PC-9 (cell line): Measurements from ENCODE around the gene TCN1.

ENCODE experiments used
- CTCF ChIP-seq: fragments of 200-600 bp; sonication (generic); conservative IDR thresholded peaks from 2 replicates; pipeline ENCODE4 v1.6.1; 2017; ENCODE audit warnings: mixed run types, antibody characterized with exemption, mild to moderate bottlenecking, moderate library complexity
- EZH2 ChIP-seq: fragments of 200-600 bp; sonication (generic); IDR thresholded peaks from 2 replicates; pipeline ENCODE4 v1.8.0; 2017; ENCODE audit warnings: antibody characterized with exemption, low read depth

DNA sequence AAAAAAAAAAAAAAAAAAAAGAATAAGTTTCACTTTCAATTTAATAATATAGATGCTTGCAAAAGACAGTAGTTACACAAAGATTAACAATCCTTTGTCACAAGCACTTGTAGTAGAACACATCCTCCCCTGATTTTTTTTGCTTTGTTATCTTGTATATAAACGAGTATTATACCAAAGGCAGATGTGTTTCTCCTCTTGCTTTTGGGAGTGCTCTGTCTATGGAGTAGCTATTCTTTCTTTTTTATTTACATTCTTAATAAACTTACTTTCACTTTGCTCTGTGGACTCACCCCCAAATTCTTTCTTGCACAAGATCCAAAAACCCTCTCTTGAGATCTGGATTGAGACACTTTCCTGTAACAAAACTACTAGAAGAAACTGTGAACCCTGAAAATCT is 52.3 kb downstream of the TCN1 start:
- TF ChIP-seq CTCF (no peak), EZH2 (no peak)
